ENCODE results near the gene CPT1C.

- no peak for TF ChIP-seq CTCF (IDR thresholded peaks at IDR 0.05)
- no peak for TF ChIP-seq POLR2A (IDR thresholded peaks at IDR 0.05)
These were observed 54.0 kb downstream of the CPT1C start for GRCh38 chr19:49744946-49745381.

Measured in lower leg skin (tissue), 3 donors.